ENCODE measurements around the gene EZR. TPM values are rescaled to one million over a fixed set of nuclear protein-coding genes. Genes with fewer than 3 reads are reported as not detected.

Gene EZR
- total RNA-seq, 4 donors from 2014 or later = 83.7 to 168 (median 144) TPM

- Histone ChIP-seq H3K4me1 (peaks cover 0 to 5% (median under 1%) of the 10 kb centered on the region in 4 donors), H3K9me3 (no peaks in the 10 kb centered on the region), H3K27ac (no peak overlapping the region), H3K36me3 (peaks cover 4 to 96% (median 65%) of the 10 kb centered on the region in 3 donors), H3K4me3 (no peak overlapping the region), H3K27me3 (no peaks in the 10 kb centered on the region)
- no peak for TF ChIP-seq EP300 (IDR thresholded peaks at IDR 0.05)
- no peak for TF ChIP-seq CTCF (IDR thresholded peaks at IDR 0.05)
- TF ChIP-seq POLR2A (IDR thresholded peaks at IDR 0.05) = no peak
- 81 to 96% methylated on average over 6 of the region's 6 CpGs for WGBS, 2 donors
- no peak for DNase-seq (ENCODE audit: low spot score in 2 of 2)
Measured at GRCh38 chr6:158784505-158784904, 34.7 kb downstream of the EZR start.

GRCh38 chr6:158783851-158784250 lies 35.3 kb downstream of the EZR start:
- TF ChIP-seq POLR2A (IDR thresholded peaks at IDR 0.05) = no peak
- TF ChIP-seq EP300 (IDR thresholded peaks at IDR 0.05) = no peak
- peaks cover 4 to 100% (median 65%) of the 10 kb centered on the region in 3 donors for H3K36me3 ChIP-seq

GRCh38 chr6:158783167-158783450 lies 36.1 kb downstream of the EZR start:
- Histone ChIP-seq H3K9me3 (no peaks in the 10 kb centered on the region), H3K36me3 (peaks cover 4 to 100% (median 66%) of the 10 kb centered on the region in 3 donors), H3K4me3 (no peak overlapping the region), H3K4me1 (no peaks in the 10 kb centered on the region), H3K27me3 (no peaks in the 10 kb centered on the region), H3K27ac (no peak overlapping the region)
- DNase-seq (ENCODE audit: low spot score in 2 of 2) = no peak
- TF ChIP-seq EP300 (IDR thresholded peaks at IDR 0.05) = no peak
- TF ChIP-seq CTCF (IDR thresholded peaks at IDR 0.05) = no peak
- TF ChIP-seq POLR2A (IDR thresholded peaks at IDR 0.05) = no peak
- 84 to 94% methylated on average over 4 of the region's 4 CpGs for WGBS, 2 donors

More at GRCh38 chr6:158783851-158784250, 35.3 kb downstream of the EZR start:
- no peaks in the 10 kb centered on the region for H3K9me3 ChIP-seq
- no peaks in the 10 kb centered on the region for H3K4me1 ChIP-seq
- H3K4me3 ChIP-seq = no peak overlapping the region
- 95 to 97% methylated on average over 5 of the region's 5 CpGs for WGBS, 2 donors
- DNase-seq (ENCODE audit: low spot score in 2 of 2) = no peak
- H3K27me3 ChIP-seq = no peaks in the 10 kb centered on the region
- H3K27ac ChIP-seq = no peak overlapping the region

- no peak overlapping the region for H3K4me3 ChIP-seq
- H3K36me3 ChIP-seq = peaks cover 4 to 100% (median 67%) of the 10 kb centered on the region in 3 donors
- H3K9me3 ChIP-seq = no peaks in the 10 kb centered on the region
- no peaks in the 10 kb centered on the region for H3K4me1 ChIP-seq
- TF ChIP-seq EP300 (IDR thresholded peaks at IDR 0.05) = no peak
- no peak for TF ChIP-seq CTCF (IDR thresholded peaks at IDR 0.05)
- no peak for TF ChIP-seq POLR2A (IDR thresholded peaks at IDR 0.05)
- H3K27ac ChIP-seq = no peak overlapping the region
- H3K27me3 ChIP-seq = no peaks in the 10 kb centered on the region
- WGBS, 2 donors = 84 to 87% methylated on average over 11 of the region's 11 CpGs
- DNase-seq (ENCODE audit: low spot score in 2 of 2) = no peak
Measured at GRCh38 chr6:158782432-158783166, 36.6 kb downstream of the EZR start.

- Histone ChIP-seq H3K4me1 (no peaks in the 10 kb centered on the region), H3K27ac (no peak overlapping the region), H3K4me3 (no peak overlapping the region), H3K36me3 (peaks cover 4 to 100% (median 59%) of the 10 kb centered on the region in 3 donors), H3K27me3 (no peaks in the 10 kb centered on the region), H3K9me3 (no peaks in the 10 kb centered on the region)
- 94 to 95% methylated on average over 19 of the region's 19 CpGs for WGBS, 2 donors
- DNase-seq (ENCODE audit: low spot score in 2 of 2) = no peak
- TF ChIP-seq EP300 (IDR thresholded peaks at IDR 0.05) (no peak), CTCF (IDR thresholded peaks at IDR 0.05) (no peak), POLR2A (IDR thresholded peaks at IDR 0.05) (no peak)
Measured at GRCh38 chr6:158781692-158782373, 37.3 kb downstream of the EZR start.

Data from tibial nerve (tissue), 4 donors.